CD4-positive, alpha-beta T cell treated with Interleukin-6 for 4 hours (primary cell): Measurements from ENCODE around the gene NUDT10.
A peak's percentile ranks its signal among the peaks of the same experiment; 100 is the strongest.
"Not testable (repeated sequence)": the region's sequence is repeated elsewhere in the genome, so short reads cannot be mapped to it uniquely, and the experiment has no call there.

ENCODE experiments used
- DNase-seq: peaks from one replicate; pipeline ENCODE4 v3.0.0-alpha.2; 2020; ENCODE audit warnings: mixed read lengths

The NUDT10 gene

DNA sequence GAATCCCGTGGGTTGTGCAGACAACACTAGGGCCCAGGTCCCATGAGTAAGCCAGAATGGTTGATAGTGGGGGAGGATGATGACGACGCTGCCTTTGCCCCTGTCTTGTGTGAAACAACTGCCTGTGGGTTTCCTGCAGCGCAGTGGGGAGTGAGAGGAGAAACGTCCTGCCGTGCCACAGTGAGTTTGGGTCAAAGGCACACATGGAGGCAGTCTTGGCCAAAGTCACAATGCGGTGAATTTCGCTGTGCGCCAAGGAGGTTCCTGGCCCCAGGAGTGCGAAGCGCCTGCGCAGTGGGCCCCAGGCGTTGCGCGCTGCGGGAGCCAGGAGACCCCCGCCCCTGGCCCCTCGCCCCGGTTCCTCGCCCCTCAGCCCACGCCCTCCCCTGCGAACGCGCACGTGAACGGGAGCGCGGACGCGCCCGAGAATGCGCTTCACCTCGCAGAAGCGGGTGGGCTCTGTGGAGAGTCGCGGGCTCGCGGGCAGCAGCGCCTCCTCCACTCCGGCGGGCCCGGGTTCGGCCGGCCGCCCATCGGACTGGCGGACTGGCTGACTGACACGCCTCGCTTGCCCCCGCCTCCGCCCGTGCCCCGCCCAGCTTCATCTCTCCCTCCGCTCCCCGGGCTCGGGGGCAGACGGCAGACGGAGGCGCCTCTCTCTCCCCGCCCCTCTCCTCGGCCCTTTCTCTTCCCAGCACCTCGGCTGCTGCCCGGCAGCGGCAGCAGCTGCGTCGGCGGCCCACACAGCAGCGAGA is at the start of gene NUDT10:
TSS of gene NUDT10 (plus strand) at position 635 of the 755 bp plus-strand sequence. CDS start 144 bp downstream, outside the sequence.
- DNase-seq: peak; percentile 29

- no peak for DNase-seq
Observed at GRCh38 chrX:51292421-51292820, 40.2 kb upstream of the NUDT10 start.

GRCh38 chrX:51296138-51296537 is 36.5 kb upstream of the NUDT10 start:
- no peak for DNase-seq

DNA sequence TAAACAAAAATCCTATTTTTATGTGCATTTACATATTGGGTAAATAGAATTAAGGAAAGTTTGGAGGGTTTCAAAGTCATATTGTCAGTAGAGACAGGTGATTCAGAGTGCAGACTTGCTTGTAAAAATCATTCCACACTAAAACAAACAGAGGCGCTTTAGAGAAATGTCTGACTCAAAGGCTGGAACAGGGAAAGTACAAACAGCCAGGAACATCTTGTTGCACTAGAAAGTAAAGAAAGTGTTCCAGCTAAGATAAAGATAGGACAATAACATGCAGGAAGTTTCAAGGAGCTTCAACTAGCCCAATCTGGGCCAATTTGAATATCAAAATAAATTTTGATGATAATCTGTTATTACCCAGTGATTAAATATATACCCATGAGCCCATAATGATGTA is 16.4 kb upstream of the NUDT10 start:
- DNase-seq: no peak

- DNase-seq: not testable (repeated sequence)
Observed at GRCh38 chrX:51332943-51333785, 542 bp downstream of the NUDT10 start.

GRCh38 chrX:51334276-51334675 is 1.7 kb downstream of the NUDT10 start:
- no peak for DNase-seq

DNA sequence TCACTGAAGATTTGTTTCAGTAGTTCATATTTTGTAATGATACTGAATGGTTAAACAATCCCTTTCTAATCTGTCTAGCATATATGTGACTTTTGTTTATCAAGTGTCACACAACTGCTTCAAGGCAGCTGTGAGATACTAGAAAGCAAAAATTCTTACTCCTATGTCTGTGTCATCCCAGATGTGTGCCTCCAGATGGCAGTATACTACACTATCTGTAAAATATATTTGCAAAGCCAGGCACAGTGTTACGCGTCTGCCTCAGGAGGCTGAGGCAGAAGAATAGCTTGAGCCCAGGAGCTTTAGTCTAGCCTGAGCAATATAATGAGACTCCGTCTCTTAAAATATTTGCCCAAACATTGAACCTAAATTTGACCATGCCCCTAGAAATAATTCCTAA is 4.0 kb downstream of the NUDT10 start:
- DNase-seq: peak; percentile 26

GRCh38 chrX:51361251-51361650 is 28.6 kb downstream of the NUDT10 start:
- no peak for DNase-seq

GRCh38 chrX:51376672-51377071 is 44.0 kb downstream of the NUDT10 start:
- DNase-seq: no peak
